GM12864 (cell line): ENCODE results near the gene UGT2B7.

ENCODE experiments used
- DNase-seq: peaks from one replicate; pipeline ENCODE4 v3.0.0-alpha.2; 2011; ENCODE audit warnings: low read depth
- H3K4me3 ChIP-seq: 2 replicates; pipeline ENCODE4 v1.5.1; 2011; ENCODE audit warnings: mild to moderate bottlenecking, low read depth, low read length, control low read depth
- TF ChIP-seq, protein P1 (sequence below): IDR thresholded peaks from 2 replicates; pipeline ENCODE4 v1.5.1; 2011; ENCODE audit warnings: low read depth, mild to moderate bottlenecking, moderate library complexity, low read length, control low read depth, inconsistent platforms; ENCODE audit errors: missing control alignments

Gene UGT2B7

DNA sequence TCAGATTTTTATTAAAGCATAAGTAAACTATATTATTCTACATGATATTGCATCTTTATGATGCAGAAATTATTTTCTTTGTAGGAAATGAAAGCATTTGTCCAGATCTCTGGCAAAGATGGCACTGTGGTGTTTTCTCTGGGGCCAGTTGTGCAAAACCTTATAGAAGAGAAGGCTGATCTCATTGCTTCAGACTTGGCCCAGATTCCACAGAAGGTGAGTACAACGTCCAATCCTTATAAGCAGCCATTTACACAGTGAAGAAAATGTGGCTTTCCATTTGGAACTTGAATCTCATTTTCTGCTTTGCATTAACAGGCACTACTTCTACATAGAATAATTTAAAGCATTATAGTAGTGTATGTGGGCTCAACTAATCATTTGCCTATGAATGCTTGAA lies 6.9 kb upstream of the UGT2B7 start:
- TF ChIP-seq, protein P1, sequence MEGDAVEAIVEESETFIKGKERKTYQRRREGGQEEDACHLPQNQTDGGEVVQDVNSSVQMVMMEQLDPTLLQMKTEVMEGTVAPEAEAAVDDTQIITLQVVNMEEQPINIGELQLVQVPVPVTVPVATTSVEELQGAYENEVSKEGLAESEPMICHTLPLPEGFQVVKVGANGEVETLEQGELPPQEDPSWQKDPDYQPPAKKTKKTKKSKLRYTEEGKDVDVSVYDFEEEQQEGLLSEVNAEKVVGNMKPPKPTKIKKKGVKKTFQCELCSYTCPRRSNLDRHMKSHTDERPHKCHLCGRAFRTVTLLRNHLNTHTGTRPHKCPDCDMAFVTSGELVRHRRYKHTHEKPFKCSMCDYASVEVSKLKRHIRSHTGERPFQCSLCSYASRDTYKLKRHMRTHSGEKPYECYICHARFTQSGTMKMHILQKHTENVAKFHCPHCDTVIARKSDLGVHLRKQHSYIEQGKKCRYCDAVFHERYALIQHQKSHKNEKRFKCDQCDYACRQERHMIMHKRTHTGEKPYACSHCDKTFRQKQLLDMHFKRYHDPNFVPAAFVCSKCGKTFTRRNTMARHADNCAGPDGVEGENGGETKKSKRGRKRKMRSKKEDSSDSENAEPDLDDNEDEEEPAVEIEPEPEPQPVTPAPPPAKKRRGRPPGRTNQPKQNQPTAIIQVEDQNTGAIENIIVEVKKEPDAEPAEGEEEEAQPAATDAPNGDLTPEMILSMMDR = no peak
- H3K4me3 ChIP-seq = no peak overlapping the region
- no peak for DNase-seq

DNA sequence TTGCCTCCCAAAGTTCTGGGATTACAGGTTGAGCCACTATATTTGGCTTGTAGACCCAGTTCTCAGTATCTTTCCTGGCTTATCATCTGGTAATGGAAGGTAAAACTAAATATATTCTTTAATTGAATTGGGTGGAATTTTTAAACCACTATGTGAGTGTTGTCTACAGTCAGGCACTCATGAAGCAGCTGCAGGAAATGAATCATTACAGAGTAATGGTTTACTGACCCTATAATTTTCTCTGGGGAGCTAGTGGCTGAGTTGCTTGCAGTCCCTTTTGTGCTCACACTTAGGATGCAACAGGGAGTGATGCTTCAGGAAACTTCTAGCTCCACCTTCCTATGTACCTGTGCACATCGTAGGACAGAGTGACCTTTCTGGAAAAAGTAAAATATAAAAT lies 4.1 kb upstream of the UGT2B7 start:
- TF ChIP-seq, protein P1 = no peak
- no peak overlapping the region for H3K4me3 ChIP-seq
- DNase-seq = no peak

DNA sequence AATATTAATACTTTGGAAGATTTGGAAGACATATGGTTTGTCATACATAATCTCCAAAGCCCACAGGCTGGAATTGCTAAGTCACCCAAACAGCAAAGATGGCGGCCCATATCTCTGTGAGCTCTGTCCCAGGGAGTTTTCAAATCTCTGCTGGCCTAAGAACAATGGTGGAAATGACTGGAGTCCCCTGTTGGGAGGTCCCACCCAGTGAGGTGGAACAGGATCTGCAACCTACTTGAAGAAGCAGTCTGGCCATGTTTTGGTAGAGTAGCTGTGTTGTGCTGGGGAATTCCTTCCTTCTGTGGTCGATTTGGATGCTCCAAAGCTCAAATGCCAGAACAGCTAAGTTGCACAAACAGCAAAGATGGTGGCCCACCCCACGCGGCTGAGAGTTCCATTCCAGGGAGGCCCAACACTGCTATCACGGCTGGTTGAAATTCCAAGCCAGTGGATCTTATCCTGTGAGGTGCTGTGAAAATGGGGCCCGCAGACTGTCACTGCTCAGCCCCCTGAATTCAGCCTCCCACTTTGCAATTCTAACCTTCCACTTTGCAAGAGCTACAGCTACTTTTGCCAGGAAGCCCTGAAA lies 3.2 kb upstream of the UGT2B7 start:
- TF ChIP-seq, protein P1 = no peak
- DNase-seq = no peak
- H3K4me3 ChIP-seq = no peak overlapping the region

GRCh38 chr4:69093681-69094080 lies 2.6 kb upstream of the UGT2B7 start:
- TF ChIP-seq, protein P1 = no peak
- no peak for DNase-seq
- no peak overlapping the region for H3K4me3 ChIP-seq

GRCh38 chr4:69095301-69095731 lies 958 bp upstream of the UGT2B7 start:
- DNase-seq = no peak
- TF ChIP-seq, protein P1 = no peak
- H3K4me3 ChIP-seq = no peak overlapping the region

- TF ChIP-seq, protein P1 = no peak
- no peak for DNase-seq
- H3K4me3 ChIP-seq = no peak overlapping the region
Observed at GRCh38 chr4:69096810-69097209, 536 bp downstream of the UGT2B7 start.

DNA sequence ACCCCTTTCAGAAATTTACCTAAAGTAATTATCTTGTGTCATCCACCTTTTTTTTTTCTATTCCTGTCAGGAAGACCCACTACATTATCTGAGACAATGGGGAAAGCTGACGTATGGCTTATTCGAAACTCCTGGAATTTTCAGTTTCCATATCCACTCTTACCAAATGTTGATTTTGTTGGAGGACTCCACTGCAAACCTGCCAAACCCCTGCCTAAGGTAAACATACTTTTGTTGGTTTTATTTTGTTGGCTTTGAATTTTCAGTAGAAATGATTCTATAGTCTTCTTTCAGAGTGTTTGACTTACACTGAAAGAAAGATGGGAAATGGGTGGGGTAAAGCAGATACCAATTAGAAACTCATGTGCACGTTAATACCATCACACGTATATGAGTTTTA lies 2.2 kb downstream of the UGT2B7 start:
- TF ChIP-seq, protein P1 = no peak
- no peak overlapping the region for H3K4me3 ChIP-seq

More for the DNA sequence above, 2.2 kb downstream of the UGT2B7 start:
- DNase-seq = no peak
